Liver (tissue), 9 donors: ENCODE results near the gene FAM131C. TPM values are rescaled to one million over a fixed set of nuclear protein-coding genes. Genes with fewer than 3 reads are reported as not detected.

Source experiments
- DNase-seq: peaks from one replicate; pipeline ENCODE4 v3.0.0-alpha.2; 2017; ENCODE audit warnings: low spot score
- H3K27ac ChIP-seq, 2 donors: one replicate each; pipeline ENCODE4 v1.7.0; 2013; ENCODE audit warnings: inconsistent platforms in 2 of 2, low read length in 2 of 2, control low read depth in 1 of 2, low read depth in 1 of 2, mild to moderate bottlenecking in 1 of 2
- H3K27me3 ChIP-seq, 4 donors: one replicate each; pipeline versions ENCODE4 v1.6.1 to v1.7.0; 2013; ENCODE audit warnings: low read length in 3 of 4, inconsistent platforms in 1 of 4, mild to moderate bottlenecking in 1 of 4, moderate library complexity in 1 of 4; ENCODE audit not compliant: control insufficient read depth in 4 of 4, insufficient read depth in 4 of 4
- H3K36me3 ChIP-seq, 4 donors: one replicate each; pipeline versions ENCODE4 v1.6.1 to v1.7.0; 2013; ENCODE audit warnings: low read length in 3 of 4, mild to moderate bottlenecking in 3 of 4, low read depth in 1 of 4, moderate library complexity in 1 of 4; ENCODE audit not compliant: control insufficient read depth in 4 of 4, insufficient read depth in 3 of 4
- H3K4me1 ChIP-seq, 4 donors: one replicate each; pipeline versions ENCODE4 v1.6.1 to v1.7.0; 2013; ENCODE audit warnings: low read length in 3 of 4, mild to moderate bottlenecking in 3 of 4, moderate library complexity in 1 of 4; ENCODE audit not compliant: control insufficient read depth in 4 of 4, insufficient read depth in 4 of 4
- H3K4me3 ChIP-seq, 3 donors: one replicate each; pipeline versions ENCODE4 v1.6.1 to v1.7.0; 2013; ENCODE audit warnings: low read length in 3 of 3, control low read depth in 1 of 3, low read depth in 1 of 3, mild to moderate bottlenecking in 1 of 3
- H3K9ac ChIP-seq, 2 donors: one replicate each; pipeline ENCODE4 v1.7.0; 2013; ENCODE audit warnings: low read length in 2 of 2, mild to moderate bottlenecking in 2 of 2, moderate library complexity in 2 of 2, control low read depth in 1 of 2, low read depth in 1 of 2
- H3K9me3 ChIP-seq, 4 donors: one replicate each; pipeline versions ENCODE4 v1.6.1 to v1.7.0; 2013; ENCODE audit warnings: low read length in 3 of 4; ENCODE audit not compliant: control insufficient read depth in 4 of 4
- ATF3 ChIP-seq: IDR thresholded peaks from 2 replicates; pipeline ENCODE4 v1.6.1; 2016; ENCODE audit warnings: antibody characterized with exemption
- CTCF ChIP-seq: fragments of 150-350 bp; IDR thresholded peaks from 2 replicates; pipeline ENCODE4 v1.5.1; 2017; ENCODE audit warnings: improper control_type of control experiment, low read depth, low read length; ENCODE audit not compliant: missing input control
- EGR1 ChIP-seq, 2 donors: IDR thresholded peaks; 2 replicates each; pipeline ENCODE4 v1.6.1; 2016 to 2018; ENCODE audit warnings: antibody characterized with exemption in 2 of 2, low read depth in 2 of 2
- FOXA1 ChIP-seq: IDR thresholded peaks from 2 replicates; pipeline ENCODE4 v1.6.1; 2016; ENCODE audit warnings: antibody characterized with exemption
- FOXA2 ChIP-seq: IDR thresholded peaks from 2 replicates; pipeline ENCODE4 v1.6.1; 2016; ENCODE audit warnings: antibody characterized with exemption
- GABPA ChIP-seq, 2 donors: IDR thresholded peaks in 1 of 2; conservative IDR thresholded peaks in 1 of 2; 2 replicates each; pipeline ENCODE4 v1.6.1; 2016; ENCODE audit warnings: antibody characterized with exemption in 2 of 2, mild to moderate bottlenecking in 1 of 2, moderate library complexity in 1 of 2
- HNF4A ChIP-seq, 2 donors: conservative IDR thresholded peaks; 2 replicates each; pipeline ENCODE4 v1.6.1; 2016; ENCODE audit warnings: antibody characterized with exemption in 2 of 2, mild to moderate bottlenecking in 2 of 2
- HNF4G ChIP-seq: IDR thresholded peaks from 2 replicates; pipeline ENCODE4 v1.6.1; 2016; ENCODE audit warnings: antibody characterized with exemption
- JUND ChIP-seq, 2 donors: IDR thresholded peaks; 2 replicates each; pipeline ENCODE4 v1.6.1; 2016; ENCODE audit warnings: antibody characterized with exemption in 2 of 2
- NR2F2 ChIP-seq: IDR thresholded peaks from 2 replicates; pipeline ENCODE4 v1.6.1; 2016; ENCODE audit warnings: antibody characterized with exemption
- RAD21 ChIP-seq, 2 donors: IDR thresholded peaks; 2 replicates each; pipeline ENCODE4 v1.6.1; 2016; ENCODE audit warnings: antibody characterized with exemption in 2 of 2, mild to moderate bottlenecking in 2 of 2
- RXRA ChIP-seq, 2 donors: IDR thresholded peaks; 2 replicates each; pipeline ENCODE4 v1.6.1; 2017 to 2018; ENCODE audit warnings: antibody characterized with exemption in 2 of 2, mild to moderate bottlenecking in 1 of 2
- SP1 ChIP-seq: IDR thresholded peaks from 2 replicates; pipeline ENCODE4 v1.6.1; 2018; ENCODE audit warnings: antibody characterized with exemption, mild to moderate bottlenecking
- TAF1 ChIP-seq: conservative IDR thresholded peaks from 2 replicates; pipeline ENCODE4 v1.6.1; 2016; ENCODE audit warnings: antibody characterized with exemption, mild to moderate bottlenecking
- YY1 ChIP-seq: IDR thresholded peaks from 2 replicates; pipeline ENCODE4 v1.6.1; 2016; ENCODE audit warnings: antibody characterized with exemption, mild to moderate bottlenecking
- WGBS: extraction: QIAGEN DNeasy Blood & Tissue Kit; methylation state at CpG from one replicate; pipeline ENCODE4 v1.1.7; 2013; 5-methylcytosine and 5-hydroxymethylcytosine counted together
- polyA plus RNA-seq, 2 donors: library from polyadenylated mRNA; stranded (reverse) in 1 of 2; unstranded in 1 of 2; fragments of 200-250 nt in 1 of 2; fragments of >200 nt in 1 of 2; fragmentation: Nextera tagmentation in 1 of 2; extraction: Ambion mirVana in 1 of 2; gene quantifications; one replicate each; pipeline versions ENCODE4 v1.2.1 to v1.2.3, GENCODE V29; 2013 to 2015
- total RNA-seq, 2 donors: library from RNA; depleted of rRNA; stranded (reverse); fragments of >200 nt; gene quantifications; one replicate each; pipeline ENCODE4 v1.2.3, GENCODE V29; 2014
- TF ChIP-seq, protein P1 (sequence below): IDR thresholded peaks from 2 replicates; pipeline ENCODE4 v1.6.1; 2016; ENCODE audit warnings: antibody characterized with exemption
- TF ChIP-seq, protein P2 (sequence below): IDR thresholded peaks from 2 replicates; pipeline ENCODE4 v1.6.1; 2016; ENCODE audit warnings: antibody characterized with exemption
- donor health status: healthy.
- donor health status: healthy.
- donor health status: healthy.
- donor health status: healthy.
- donor health status: healthy.

Gene FAM131C
- total and polyA plus RNA-seq, 4 donors = 0.05 to 0.92 TPM; not detected in 2

DNA sequence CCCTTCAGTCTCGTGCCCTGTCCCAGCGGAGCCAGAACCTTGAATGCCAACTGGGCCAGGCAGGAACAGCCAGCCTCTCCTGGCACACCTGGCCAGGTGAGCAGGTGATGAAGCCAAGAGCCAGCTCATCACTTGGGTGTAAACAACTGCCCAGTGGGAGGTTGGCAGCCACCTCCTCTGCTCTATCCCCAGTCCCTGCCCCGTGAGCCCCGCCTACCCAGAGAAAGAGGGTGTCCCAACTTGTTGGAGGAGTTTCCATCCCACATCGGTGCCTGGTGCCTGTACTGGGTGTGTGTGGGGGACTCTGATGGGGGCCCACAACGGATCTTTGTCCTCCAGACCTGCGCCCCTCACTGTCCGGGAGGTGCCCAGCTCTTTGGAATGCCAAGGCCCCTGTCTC lies 17.8 kb upstream of the FAM131C start (continued):
- TF ChIP-seq TAF1 (no peak), EGR1 (IDR thresholded peaks at IDR 0.05; ENCODE audit: low read depth in 2 of 2) (no peak), HNF4G (no peak), SP1 (no peak), JUND (IDR thresholded peaks at IDR 0.05) (no peak), FOXA2 (no peak)

- Histone ChIP-seq H3K36me3 (no peaks in the 10 kb centered on the region), H3K4me1 (peaks cover 0 to 2% (median under 1%) of the 10 kb centered on the region in 4 donors), H3K9ac (no peak overlapping the region), H3K4me3 (no peak overlapping the region), H3K9me3 (no peaks in the 10 kb centered on the region), H3K27ac (no peak overlapping the region), H3K27me3 (no peaks in the 10 kb centered on the region)
- TF ChIP-seq FOXA2 = no peak
- TF ChIP-seq RXRA (IDR thresholded peaks at IDR 0.05) = no peak
- TF ChIP-seq SP1 = no peak
- no peak for TF ChIP-seq TAF1
- TF ChIP-seq HNF4A (conservative IDR thresholded peaks at IDR 0.05) = no peak
- WGBS = 92% methylated on average over 5 of the region's 5 CpGs
- DNase-seq = no peak
These were observed 16.8 kb upstream of the FAM131C start for GRCh38 chr1:16090076-16090826.

DNA sequence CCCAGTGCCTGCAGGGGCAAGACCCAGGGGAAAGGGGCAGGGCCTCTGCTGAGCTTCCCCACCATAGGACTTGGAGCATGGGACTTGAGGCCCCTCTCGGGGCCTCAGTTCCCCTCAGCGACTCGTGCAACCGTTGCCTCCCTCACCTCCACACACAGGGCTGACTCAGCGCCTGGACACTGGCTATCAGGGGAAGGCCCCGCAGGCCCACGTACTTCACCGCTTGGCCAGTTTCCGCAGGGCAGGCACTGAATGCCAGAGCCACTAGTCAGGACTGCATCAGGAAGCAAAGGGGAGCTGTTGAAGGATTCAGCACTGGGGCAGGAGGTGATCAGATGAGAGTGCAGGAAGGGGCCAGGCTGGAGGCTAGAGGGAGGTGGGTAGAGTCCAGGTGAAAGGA lies 15.5 kb upstream of the FAM131C start:
- TF ChIP-seq, protein P1, sequence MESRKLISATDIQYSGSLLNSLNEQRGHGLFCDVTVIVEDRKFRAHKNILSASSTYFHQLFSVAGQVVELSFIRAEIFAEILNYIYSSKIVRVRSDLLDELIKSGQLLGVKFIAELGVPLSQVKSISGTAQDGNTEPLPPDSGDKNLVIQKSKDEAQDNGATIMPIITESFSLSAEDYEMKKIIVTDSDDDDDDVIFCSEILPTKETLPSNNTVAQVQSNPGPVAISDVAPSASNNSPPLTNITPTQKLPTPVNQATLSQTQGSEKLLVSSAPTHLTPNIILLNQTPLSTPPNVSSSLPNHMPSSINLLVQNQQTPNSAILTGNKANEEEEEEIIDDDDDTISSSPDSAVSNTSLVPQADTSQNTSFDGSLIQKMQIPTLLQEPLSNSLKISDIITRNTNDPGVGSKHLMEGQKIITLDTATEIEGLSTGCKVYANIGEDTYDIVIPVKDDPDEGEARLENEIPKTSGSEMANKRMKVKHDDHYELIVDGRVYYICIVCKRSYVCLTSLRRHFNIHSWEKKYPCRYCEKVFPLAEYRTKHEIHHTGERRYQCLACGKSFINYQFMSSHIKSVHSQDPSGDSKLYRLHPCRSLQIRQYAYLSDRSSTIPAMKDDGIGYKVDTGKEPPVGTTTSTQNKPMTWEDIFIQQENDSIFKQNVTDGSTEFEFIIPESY = no peak
- TF ChIP-seq GABPA (IDR thresholded peaks at IDR 0.05 in 1 of 2, conservative IDR thresholded peaks at IDR 0.05 in 1 of 2) (no peak), EGR1 (IDR thresholded peaks at IDR 0.05; ENCODE audit: low read depth in 2 of 2) (no peak), FOXA2 (no peak), TAF1 (no peak), YY1 (no peak), RAD21 (IDR thresholded peaks at IDR 0.05) (no peak), ATF3 (no peak), JUND (IDR thresholded peaks at IDR 0.05) (no peak), HNF4G (no peak), CTCF (no peak), NR2F2 (no peak), FOXA1 (no peak)
- TF ChIP-seq, protein P2, sequence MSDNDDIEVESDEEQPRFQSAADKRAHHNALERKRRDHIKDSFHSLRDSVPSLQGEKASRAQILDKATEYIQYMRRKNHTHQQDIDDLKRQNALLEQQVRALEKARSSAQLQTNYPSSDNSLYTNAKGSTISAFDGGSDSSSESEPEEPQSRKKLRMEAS = no peak
- DNase-seq = no peak
- Histone ChIP-seq H3K36me3 (no peaks in the 10 kb centered on the region), H3K9me3 (no peaks in the 10 kb centered on the region), H3K27ac (no peak overlapping the region), H3K9ac (no peak overlapping the region), H3K4me3 (no peak overlapping the region), H3K27me3 (no peaks in the 10 kb centered on the region), H3K4me1 (no peaks in the 10 kb centered on the region)
- WGBS = 91% methylated on average over 9 of the region's 9 CpGs
